T47D (cell line): ENCODE data around the gene PHRF1.

Experiments
- DNase-seq, 2 experiments: peaks; one replicate each; pipeline versions ENCODE4 v3.0.0 to v3.0.0-alpha.2; 2011 to 2012; ENCODE audit warnings: low read depth in 1 of 2, low spot score in 1 of 2
- JUND ChIP-seq: IDR thresholded peaks from 2 replicates; pipeline ENCODE4 v1.6.1; 2012; ENCODE audit warnings: low read depth
- in situ Hi-C: cut with HindIII; loops from 2 replicates; pipeline ENCODE4 v1.10.0; 2016; ENCODE audit warnings: low sequenced_read_pairs, low pct_unique_long_range_greater_than_20kb

Gene PHRF1

GRCh38 chr11:614623-615503, 38.6 kb downstream of the PHRF1 start:
- DNase-seq: no peak
- in situ Hi-C loops: no loop called here
- TF ChIP-seq JUND: no peak

- in situ Hi-C loops: no loop called here
- TF ChIP-seq JUND: no peak
- DNase-seq: peak; percentile 81 to 84
These were observed 39.4 kb downstream of the PHRF1 start, which contains the start of gene IRF7 for GRCh38 chr11:615504-616319. Gene IRF7 (minus strand): TSS chr11:615950. CDS start chr11:615364, 586 bp downstream.

GRCh38 chr11:616320-617198, 40.3 kb downstream of the PHRF1 start:
- DNase-seq: no peak
- TF ChIP-seq JUND: no peak
- in situ Hi-C loops: no loop called here

GRCh38 chr11:617199-617911, 41.1 kb downstream of the PHRF1 start:
- TF ChIP-seq JUND: no peak
- no peak for DNase-seq
- in situ Hi-C loops: no loop called here

GRCh38 chr11:617912-618682, 41.8 kb downstream of the PHRF1 start:
- DNase-seq: no peak
- no peak for TF ChIP-seq JUND
- in situ Hi-C loops: no loop called here

GRCh38 chr11:618856-619627, 42.8 kb downstream of the PHRF1 start:
- TF ChIP-seq JUND: no peak
- DNase-seq: no peak
- in situ Hi-C loops: no loop called here

- no peak for TF ChIP-seq JUND
- DNase-seq: no peak
- in situ Hi-C loops: no loop called here
These were observed 43.4 kb downstream of the PHRF1 start for GRCh38 chr11:619628-620050.

- in situ Hi-C loops: no loop called here
- TF ChIP-seq JUND: no peak
- no peak for DNase-seq
These were observed 43.9 kb downstream of the PHRF1 start for GRCh38 chr11:620201-620600.

GRCh38 chr11:620935-621814, 44.9 kb downstream of the PHRF1 start:
- in situ Hi-C loops: no loop called here
- DNase-seq: no peak
- no peak for TF ChIP-seq JUND

GRCh38 chr11:621838-622237, 45.6 kb downstream of the PHRF1 start:
- DNase-seq: no peak
- in situ Hi-C loops: no loop called here
- no peak for TF ChIP-seq JUND
